HuH-7.5 (cell line): ENCODE data around the gene FHIT.

ENCODE experiments used
- DNase-seq: peaks from one replicate; pipeline ENCODE4 v3.0.0; 2011; ENCODE audit warnings: low spot score

The FHIT gene

DNA sequence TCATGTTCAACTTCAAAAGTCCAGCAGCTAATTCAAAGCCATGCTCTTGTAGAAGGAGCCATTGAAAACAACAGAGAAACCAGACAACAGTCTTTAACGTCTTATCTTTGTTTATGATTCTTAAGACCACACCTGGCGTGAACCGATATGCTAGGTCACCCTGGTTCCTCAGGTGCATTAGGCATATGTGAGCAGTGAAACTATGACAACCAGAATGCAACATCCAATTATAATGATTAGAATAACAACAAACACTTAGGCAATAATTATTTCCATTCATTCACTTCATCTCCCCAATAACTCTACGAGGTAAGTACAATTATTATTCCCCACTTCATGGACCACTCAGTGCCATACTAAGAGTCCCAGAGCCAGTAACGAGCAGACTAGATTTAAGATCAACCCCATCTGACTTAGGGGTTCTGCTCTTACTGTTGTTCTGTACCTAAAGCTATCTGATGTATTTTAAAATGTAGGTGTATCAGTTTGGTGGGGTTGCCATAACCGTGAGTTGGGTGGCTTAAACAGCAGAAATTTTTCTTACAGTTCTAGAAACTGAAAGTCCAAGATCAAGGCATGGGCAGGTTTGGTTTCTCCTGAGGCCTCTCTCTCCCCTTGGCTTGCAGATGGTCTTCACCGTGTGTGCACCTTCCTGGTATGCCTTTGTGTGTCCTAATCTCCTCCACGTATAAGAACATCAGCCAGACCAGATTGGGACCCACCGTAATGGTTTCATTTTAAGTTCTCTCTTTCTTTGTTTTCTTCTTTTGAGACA is 1203.6 kb downstream of the FHIT start:
- DNase-seq, result no peak

DNA sequence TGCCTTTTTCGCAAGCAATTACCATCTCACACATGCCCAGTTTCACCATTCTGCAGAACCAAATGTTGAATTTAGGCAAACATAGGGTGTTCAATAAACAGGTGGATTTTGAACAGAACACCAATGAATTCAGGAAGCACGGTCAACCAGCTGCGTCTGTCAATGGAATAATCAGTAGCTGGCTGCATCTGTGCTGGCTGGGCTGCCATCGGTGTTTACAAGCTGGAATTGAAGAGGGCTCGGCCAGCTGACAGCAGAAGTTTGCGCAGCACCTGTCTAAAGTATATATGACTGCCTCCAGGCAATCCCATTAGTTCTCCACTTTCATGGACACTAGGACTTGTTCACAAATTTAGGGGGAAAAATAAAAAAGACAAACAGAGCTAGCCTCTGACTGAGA is 1205.0 kb downstream of the FHIT start:
- no peak for DNase-seq

DNA sequence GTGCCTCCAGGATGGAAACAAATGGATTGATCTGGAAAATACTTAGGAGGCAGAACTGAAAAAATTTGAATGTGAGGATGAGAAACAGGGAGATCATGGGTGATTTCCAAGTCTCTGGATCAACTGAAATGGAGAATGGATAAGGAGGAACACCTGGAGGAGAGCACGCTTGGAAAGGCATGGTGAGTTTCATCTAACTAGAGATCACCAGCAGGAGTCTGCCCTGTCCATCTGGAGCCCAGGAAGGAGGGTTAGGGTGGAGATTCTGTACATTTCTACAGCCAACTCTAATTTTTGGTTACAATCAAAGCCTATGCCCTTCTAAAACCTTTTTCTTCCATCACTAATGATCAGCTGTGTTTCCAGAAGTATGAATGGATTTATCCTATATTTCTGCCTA is 1205.6 kb downstream of the FHIT start:
- no peak for DNase-seq

DNA sequence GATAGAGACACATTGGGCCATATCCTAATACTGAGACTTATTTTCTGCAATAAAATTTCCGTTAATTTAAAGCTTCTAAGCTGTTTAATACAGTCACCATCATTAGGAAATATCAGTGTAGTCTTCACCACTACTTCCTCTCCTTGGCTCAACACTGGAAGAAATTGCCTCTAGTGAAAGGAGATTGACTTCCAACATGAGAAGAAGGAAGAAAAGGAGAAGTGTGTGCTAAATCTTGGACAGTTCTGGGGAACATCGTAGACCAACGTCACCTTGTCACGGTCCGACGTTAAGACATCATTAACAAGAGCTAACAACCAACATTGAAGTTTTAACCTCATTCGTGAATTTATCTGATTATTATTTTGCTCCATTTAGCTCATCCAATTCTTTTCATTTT is 1214.4 kb downstream of the FHIT start:
- no peak for DNase-seq

DNA sequence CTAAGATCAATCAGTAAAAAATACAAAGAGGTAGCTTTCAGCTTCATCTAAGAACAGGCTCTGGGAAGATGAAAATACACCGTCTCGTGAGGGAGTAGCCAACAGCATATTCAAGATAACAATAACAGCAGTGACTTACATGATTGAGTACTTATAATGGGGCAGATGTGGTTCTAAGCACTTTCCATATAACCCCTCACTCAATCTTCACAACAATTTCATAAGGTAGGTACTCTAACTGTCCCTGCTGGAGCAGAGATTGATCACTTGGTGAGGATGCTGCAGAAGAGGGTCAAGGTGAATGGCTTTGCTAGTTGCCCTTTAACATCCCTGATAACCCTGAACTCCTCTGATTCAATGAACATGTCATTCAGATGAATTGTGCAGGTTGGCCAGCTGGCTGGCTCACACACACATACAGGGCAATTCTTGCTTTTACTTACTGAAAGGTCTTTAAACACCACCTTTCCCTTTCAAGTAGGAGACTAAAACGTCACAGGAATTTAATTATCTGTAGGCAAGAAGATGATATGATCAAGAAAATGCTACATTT is 1217.3 kb downstream of the FHIT start:
- DNase-seq, result no peak

DNA sequence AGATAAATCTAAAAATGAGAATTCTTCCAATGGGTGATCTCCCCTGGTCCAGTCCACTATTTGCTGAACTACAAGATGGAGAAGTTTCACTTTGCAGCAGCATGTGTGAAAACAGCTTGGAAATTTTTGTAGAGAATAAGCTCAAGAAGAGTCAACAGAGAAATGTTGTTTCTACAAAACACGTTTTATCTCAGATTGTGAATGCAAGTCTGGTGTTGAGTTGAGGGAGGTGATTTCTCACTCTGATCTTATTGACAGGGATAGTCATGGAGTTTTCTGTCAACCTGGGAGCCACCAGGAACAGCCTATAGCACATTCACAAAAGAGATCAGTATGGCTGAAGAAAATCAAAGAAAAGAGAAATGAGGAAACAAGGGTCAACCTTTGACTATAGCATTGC is 1220.3 kb downstream of the FHIT start:
- DNase-seq, result no peak

DNA sequence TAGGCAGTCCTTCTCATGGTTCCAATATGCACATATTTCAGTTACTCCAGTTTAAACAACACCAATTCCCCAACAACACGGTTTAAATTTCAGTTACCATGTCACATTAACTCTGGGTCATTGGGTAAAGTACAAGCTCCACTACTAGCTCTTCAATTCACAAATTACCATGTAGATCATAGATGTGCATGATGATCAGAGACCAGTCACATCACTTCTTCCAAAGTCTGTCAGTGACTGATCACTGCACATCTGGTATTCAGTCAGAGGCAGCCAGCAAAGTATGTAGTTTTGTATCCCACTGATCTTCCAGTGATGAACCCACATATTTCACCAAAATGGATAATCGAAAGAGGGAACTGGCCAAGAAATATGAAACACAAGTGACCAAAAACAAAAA is 1223.0 kb downstream of the FHIT start:
- DNase-seq, result no peak

DNA sequence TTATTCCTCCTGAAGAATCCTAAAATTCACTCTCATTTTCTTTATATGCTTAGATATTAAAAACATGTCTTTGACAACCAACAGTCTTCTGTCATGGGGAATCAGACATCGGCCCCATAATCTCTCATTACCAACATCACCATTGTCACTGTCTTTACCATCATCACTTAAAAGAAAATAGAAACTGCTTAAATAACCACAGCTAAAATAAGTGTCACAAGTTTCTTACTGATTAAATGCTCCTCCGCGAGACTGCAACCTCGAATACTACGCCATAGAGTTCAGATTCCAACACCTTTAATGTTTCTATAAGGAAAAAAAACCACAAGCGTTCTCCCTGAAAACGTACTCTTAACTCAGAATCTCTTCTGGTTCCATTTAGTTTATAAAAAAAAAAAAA is 1223.9 kb downstream of the FHIT start:
- no peak for DNase-seq

DNA sequence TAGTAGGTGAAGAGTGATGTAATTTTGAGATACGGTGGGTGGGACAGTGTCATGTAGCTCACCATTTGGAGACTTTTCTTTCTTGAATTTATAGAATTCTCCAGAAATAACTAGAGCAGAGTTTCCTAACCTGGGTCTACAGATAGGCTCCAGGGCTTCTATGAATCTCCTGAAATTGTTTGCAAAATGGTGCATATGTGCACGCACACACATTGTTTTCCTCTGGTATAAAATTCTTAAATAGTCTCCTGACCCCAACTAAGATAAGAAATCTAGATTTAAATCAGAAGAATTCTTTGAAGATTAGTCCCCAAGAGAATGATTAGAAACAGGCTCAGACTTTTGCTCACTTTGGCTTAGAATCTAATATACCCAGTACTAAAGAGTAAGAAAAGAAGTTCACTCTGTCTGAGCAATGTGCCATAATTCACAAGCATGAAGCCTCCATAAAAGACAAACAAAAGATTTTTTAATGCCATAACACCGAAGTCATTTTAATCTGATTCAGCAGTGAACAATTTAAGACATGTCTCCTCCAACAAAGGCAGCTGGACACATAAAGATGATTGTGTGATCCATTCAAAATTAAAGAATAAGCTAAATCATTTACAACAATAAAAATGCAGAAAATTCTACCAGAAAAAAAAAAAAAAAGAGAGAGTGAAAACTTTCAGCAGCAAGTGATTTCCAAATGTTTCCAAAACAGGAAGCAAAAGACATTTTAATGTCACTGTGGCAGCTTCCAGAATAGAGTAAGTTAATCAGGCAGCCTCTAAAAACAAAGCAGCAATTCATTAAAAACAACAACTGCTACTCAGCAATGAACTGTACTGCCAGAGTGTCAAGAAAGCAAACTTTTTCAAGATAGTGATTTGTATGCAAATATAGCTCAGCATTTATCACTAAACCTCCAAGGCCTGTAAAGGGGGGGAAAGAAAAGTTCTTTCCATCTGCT is 1225.9 kb downstream of the FHIT start:
- DNase-seq, result no peak

DNA sequence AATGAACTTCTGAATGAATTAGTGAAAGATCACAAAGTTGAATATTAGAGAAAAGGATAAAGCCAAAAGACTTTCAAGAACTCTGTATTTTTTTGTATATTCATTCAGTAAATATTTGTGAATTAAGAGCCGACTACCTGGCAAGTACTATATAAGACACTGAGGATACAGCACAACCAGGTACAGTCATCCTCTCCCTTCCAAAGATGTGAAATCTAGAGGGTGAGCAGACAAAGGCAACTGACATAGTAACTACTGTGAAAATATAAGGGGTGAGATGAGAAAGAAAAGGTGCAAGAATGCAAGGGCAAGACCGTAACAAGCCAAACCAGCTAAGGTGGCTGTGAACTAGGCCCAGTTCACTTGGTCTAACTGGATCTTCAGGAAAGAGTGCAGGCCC is 1226.9 kb downstream of the FHIT start:
- DNase-seq, result no peak

DNA sequence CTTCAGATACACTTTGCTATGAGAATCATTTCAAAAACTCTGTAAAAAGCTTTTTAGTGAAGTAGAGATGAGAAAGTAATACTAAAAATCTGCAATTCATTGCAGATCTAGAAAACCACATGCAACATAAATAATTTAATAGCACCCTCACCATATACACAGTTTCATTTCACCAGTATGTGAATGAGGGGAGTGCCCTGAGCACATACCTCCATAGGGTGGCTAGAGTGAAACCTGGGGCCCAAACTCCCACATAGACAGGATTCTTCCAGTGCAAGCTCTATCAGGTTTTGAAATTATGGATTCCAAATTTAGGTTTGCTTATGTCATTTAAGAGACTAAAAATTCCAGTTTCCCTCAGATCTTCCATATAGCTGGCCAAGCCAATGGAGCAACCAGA is 1228.1 kb downstream of the FHIT start:
- no peak for DNase-seq

DNA sequence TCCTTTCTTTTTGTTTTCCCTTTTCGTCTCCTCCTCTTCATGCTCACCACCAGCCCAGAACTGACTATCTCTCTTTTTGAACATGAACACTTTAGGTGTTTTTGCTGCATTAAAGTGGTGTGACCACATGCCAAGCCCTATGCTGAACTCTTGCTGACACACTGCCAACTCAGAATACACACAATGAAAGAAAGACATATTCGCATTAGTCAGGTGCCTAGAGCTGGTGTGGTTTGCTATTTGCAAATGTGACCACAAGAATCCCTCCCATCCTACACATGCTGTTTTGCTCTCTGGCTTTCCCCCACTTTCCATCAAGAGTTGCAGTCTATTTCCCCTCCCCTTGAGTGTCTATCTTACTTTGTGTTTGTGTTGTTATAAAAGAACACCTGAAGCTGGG is 1233.6 kb downstream of the FHIT start:
- no peak for DNase-seq

DNA sequence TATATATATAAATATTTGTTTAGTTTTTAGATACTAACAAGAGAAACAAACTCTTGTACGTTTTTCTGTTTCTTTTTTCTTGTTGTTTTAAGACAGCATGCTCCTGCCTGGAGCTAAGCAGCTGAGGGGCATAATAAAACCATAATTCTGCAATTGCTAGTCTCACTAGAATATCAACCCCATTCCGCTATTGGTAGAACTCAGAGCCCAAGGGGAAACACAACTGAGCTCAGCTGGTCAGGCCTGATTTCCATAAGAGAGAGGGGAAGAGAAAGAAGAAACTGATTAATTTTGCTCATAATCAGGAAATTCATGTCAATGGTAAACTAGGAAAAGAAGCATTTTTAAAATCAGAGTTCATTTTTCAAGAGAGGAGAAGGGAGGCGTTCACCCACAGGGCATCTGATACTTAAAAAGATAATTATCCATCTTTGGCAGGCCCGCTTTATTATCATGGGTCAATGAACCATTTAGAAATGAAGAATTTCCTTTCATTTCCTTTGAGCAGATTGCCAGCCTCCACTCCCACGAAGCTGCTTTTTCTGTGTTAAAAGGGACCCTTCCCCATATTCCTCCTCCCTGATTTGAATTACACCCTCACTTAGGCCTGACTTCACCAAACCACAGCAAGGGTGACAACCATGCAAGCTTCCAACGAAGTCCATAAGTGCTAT is 1236.1 kb downstream of the FHIT start:
- DNase-seq, result no peak

DNA sequence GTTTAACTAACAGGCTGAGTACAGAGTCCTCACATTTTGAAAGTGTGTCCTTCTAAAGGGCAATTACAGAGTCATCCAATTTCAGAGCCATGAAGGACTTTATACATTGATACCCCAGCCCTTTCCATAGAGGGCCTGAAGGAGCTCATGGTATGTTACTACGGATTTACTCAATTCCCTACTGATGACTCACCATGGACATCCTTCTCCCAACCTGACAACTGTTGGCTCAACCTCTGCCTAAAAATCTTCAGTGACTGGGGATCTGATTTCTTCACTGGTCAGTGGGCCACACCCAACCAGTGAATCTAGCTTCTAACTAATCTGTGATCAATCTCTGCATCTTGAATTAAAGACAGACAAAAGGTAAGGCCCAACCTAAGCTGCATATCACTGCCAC is 1238.0 kb downstream of the FHIT start:
- DNase-seq, result no peak

DNA sequence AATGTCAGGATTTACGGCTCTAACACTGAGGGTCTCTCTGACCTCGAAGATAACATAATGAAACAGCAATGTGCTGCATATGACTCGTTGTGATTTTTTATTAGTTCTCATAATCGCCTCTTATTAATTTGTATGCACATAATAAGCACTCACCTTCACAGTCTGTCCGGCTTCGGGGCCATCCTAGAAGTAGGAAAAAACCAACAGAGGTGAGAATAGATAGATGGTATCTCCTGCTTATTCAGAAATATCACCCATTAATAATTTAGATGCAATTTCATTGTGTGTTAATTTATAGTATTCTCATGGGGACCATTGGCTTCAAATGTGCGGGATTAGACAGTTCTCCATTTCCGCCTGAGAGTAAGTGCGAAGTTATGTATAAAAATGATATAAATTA is 1240.0 kb downstream of the FHIT start:
- DNase-seq, result no peak

DNA sequence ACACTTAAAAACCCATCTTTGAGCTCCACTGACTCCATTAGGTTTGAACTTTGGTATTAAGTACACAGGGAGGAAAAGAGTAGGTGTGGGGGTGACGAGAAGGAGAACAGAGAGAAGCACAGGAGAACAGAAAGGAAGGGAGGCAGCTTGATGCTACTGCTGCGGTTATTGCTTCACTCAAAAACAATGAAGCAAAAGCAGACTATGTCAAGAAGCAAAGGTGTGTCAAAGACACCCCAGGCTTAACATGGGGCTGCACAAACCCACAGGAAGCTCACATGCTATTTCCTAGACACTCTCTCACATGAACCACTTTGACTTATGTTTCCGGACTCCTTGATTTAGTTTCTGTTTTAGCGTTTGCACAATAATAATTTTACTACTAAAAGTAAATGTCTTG is 1240.5 kb downstream of the FHIT start:
- no peak for DNase-seq

DNA sequence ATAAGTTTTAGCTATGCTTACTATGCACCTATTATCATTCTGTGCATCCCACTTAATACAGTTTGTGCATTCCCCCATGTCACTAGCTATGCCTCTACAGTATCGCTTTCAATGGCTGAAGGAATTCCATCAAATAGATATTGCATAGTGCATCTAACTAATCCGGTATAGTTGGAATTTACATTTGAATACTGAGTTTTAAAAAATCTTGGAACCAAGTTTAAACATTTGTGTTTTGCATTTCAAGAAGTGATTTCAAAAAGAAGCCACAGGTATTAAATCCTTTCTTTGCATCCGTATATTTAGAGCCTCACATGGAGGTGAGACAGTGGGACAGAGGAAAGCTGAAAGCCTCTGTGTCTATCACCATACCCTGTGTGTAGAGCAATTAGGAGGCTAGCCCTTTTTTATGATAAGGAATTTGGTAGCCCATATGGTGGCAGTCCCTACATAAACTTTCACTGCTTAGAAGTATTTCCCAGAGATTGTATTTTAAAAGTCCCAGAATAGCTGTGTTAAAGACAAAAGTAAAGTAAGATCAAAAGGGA is 1241.2 kb downstream of the FHIT start:
- no peak for DNase-seq

DNA sequence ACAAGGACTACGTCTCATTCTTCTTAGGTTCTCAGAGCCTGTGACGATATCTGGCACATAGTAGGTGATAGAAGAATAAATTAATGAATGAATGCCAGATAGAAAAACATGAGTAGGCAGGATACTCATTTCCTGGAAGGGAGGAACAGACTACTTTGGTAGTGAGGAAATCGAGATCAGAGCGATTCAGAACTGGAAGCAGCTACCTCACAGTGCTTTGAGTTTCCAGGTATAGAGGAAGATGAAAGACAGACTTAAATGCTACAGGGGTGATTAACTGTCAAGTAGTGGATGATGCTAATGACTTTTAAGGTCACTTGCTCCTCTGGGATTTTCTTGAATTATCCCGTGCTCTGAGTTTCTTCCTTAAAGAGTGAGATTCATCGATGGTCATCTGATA is 1249.9 kb downstream of the FHIT start:
- no peak for DNase-seq

DNA sequence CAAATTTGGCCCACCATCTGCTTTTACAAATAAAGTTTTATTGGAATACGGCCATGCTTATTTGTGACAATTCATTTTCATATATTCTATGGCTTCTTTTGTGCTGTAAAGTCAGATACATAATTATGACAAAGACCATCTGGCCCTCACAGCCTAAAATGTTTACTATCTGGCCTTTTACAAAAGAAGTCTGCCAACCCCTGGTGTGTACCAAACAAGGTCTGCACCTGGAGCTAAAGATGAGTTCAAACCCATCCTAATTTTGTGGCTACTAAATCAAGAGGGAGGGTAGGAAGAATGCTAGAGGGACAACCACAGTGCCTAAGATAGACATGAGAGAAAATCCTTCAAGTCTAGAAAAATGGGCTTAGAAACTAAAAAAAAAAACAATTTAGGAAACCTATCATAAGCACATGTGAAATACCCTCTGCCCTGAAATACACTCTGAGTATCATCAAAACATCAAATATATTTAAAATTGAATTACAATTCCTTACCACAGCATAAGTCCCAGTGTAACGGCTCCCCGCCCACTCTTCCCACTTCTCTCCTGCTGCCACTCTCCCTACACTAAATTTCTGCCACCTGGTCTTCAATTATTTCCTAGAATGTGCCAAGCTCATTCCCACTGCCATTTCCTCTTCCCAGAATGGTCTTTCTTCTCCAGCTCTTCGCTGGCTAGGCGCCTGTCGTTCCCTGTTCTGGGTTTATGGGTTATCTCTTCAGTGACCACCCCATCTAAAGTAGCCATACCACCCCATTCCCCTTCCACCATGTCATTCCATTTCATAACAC is 1250.7 kb downstream of the FHIT start:
- no peak for DNase-seq

DNA sequence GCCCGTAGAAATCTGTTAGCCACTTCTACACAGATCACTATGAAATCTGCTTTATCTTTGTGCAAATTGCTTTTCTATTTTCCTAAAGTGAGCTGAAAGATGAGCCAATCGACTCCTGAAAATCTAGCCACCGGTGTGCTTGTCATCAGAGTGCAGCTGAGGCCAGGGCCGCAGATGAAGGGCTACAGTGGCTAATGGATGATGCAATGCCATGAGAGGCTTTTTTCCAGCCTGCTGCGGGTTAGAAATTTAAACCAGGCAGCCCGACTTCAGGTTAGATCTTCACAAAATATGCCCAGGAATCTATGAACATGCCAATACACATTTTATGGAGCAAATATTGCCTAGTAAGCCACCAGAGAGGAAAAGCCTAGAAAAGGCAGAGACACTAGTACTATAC is 1253.2 kb downstream of the FHIT start:
- DNase-seq, result peak; percentile 7

DNA sequence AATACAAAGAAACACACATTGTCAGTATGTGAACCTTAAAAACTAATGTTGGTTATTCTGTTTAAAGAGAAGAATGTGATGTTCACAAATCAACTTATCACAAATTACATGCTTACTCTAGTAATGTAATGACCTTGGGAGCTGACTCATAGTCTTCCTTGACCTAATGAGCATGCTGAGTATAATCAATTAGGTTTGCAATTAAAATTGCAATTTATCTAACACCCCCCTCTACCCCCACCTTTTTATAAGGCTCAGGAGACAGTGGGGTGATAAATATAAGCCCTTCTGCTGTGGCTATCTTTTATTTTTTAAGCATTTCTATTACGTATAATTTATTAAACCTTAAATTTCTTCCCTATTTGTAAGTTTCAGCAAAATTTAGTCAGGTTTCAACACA is 1253.7 kb downstream of the FHIT start:
- DNase-seq, result no peak
